DOHH2 (cell line): ENCODE measurements around the gene MRTFA.
"Not testable (repeated sequence)": the region's sequence is repeated elsewhere in the genome, so short reads cannot be mapped to it uniquely, and the experiment has no call there.

Experiments used
- H3F3A ChIP-seq: fragments of 200-600 bp; sonication (generic), shearing (Covaris generic); 2 replicates; pipeline ENCODE4 v1.6.0; 2016; ENCODE audit warnings: antibody characterized with exemption, mild to moderate bottlenecking; ENCODE audit not compliant: control insufficient read depth, insufficient read depth
- H3K27ac ChIP-seq: fragments of 200-600 bp; sonication (generic); 2 replicates; pipeline ENCODE4 v1.5.1; 2014; ENCODE audit warnings: low read depth, mild to moderate bottlenecking, low read length, moderate library complexity
- H3K27me3 ChIP-seq: fragments of 200-600 bp; sonication (generic); 2 replicates; pipeline ENCODE4 v1.6.1; 2014; ENCODE audit warnings: mild to moderate bottlenecking, low read length, mixed read lengths; ENCODE audit not compliant: control insufficient read depth
- H3K36me3 ChIP-seq: fragments of 200-600 bp; sonication (generic); 2 replicates; pipeline ENCODE4 v1.6.1; 2014; ENCODE audit warnings: mild to moderate bottlenecking, low read length, moderate library complexity, mixed read lengths; ENCODE audit not compliant: control insufficient read depth
- H3K4me1 ChIP-seq: fragments of 200-600 bp; sonication (generic); 2 replicates; pipeline ENCODE4 v1.6.1; 2014; ENCODE audit warnings: mild to moderate bottlenecking, low read length, mixed read lengths; ENCODE audit not compliant: control insufficient read depth
- H3K4me2 ChIP-seq: fragments of 200-600 bp; sonication (generic); 2 replicates; pipeline ENCODE4 v1.6.0; 2014; ENCODE audit warnings: mild to moderate bottlenecking, low read length, moderate library complexity
- H3K4me3 ChIP-seq: fragments of 200-600 bp; sonication (generic); 2 replicates; pipeline ENCODE4 v1.5.1; 2014; ENCODE audit warnings: mild to moderate bottlenecking, low read length, mixed read lengths
- H3K79me2 ChIP-seq: fragments of 200-600 bp; sonication (generic); 2 replicates; pipeline ENCODE4 v1.6.1; 2014; ENCODE audit warnings: mild to moderate bottlenecking, low read length, mixed read lengths; ENCODE audit not compliant: control insufficient read depth
- H3K9me2 ChIP-seq: fragments of 200-600 bp; sonication (generic); replicated peaks from 2 replicates; pipeline ENCODE4 v1.6.1; 2014; ENCODE audit warnings: mild to moderate bottlenecking, low read length, mixed read lengths; ENCODE audit not compliant: control insufficient read depth
- H3K9me3 ChIP-seq: fragments of 200-600 bp; sonication (generic); 2 replicates; pipeline ENCODE4 v1.6.1; 2014; ENCODE audit warnings: antibody characterized with exemption, low read length, mixed read lengths; ENCODE audit not compliant: control insufficient read depth, insufficient read depth
- H4K20me1 ChIP-seq: fragments of 200-600 bp; sonication (generic); 2 replicates; pipeline ENCODE4 v1.6.0; 2014; ENCODE audit warnings: low read depth, mild to moderate bottlenecking, antibody characterized with exemption, low read length, moderate library complexity; ENCODE audit not compliant: control insufficient read depth, insufficient read depth
- EZH2phosphoT487 ChIP-seq: fragments of 200-600 bp; sonication (generic); IDR thresholded peaks from 2 replicates; pipeline ENCODE4 v1.6.1; 2017; ENCODE audit warnings: borderline replicate concordance, mild to moderate bottlenecking, antibody characterized with exemption, low read length, moderate library complexity, mixed read lengths
- TF ChIP-seq, protein P1 (sequence below): fragments of 200-600 bp; sonication (generic); IDR thresholded peaks from one replicate; pipeline ENCODE4 v1.5.1; 2014; ENCODE audit warnings: antibody characterized with exemption, mild to moderate bottlenecking, low read depth, low read length; ENCODE audit not compliant: poor library complexity, severe bottlenecking

Gene MRTFA

DNA sequence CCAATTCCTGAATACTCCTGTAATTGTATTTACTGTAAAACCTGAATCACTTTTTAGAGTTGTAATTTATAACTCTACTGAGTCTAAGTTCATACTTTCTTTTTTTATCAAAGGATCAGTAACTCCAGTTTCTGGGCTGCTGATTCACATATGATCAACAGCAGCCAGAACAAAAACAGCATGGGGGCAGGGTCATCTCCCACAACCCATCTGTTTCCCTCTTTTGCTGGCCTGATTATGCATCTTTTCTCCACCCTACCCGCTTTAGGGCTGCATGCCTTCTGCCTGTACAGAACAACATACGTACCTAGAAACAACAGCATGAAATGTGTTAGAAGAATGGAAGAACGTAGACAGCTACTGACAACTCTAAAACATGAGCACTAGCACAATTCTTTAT is 76.0 kb downstream of the MRTFA start:
- H3K36me3 ChIP-seq, result 0 out of 2 replicates have a peak, but pooled peaks cover 6% of the 10 kb centered on the region
- H3K4me2 ChIP-seq, result no peak overlapping the region
- H3K4me1 ChIP-seq, result peaks cover 6% of the 10 kb centered on the region
- H3K79me2 ChIP-seq, result peaks cover 35% of the 10 kb centered on the region
- H4K20me1 ChIP-seq, result no peaks in the 10 kb centered on the region; the same call in 1 of the 2 replicates
- no peak overlapping the region for H3K4me3 ChIP-seq
- H3K9me3 ChIP-seq, result no peaks in the 10 kb centered on the region
- TF ChIP-seq EZH2phosphoT487, result no peak
- TF ChIP-seq, protein P1, sequence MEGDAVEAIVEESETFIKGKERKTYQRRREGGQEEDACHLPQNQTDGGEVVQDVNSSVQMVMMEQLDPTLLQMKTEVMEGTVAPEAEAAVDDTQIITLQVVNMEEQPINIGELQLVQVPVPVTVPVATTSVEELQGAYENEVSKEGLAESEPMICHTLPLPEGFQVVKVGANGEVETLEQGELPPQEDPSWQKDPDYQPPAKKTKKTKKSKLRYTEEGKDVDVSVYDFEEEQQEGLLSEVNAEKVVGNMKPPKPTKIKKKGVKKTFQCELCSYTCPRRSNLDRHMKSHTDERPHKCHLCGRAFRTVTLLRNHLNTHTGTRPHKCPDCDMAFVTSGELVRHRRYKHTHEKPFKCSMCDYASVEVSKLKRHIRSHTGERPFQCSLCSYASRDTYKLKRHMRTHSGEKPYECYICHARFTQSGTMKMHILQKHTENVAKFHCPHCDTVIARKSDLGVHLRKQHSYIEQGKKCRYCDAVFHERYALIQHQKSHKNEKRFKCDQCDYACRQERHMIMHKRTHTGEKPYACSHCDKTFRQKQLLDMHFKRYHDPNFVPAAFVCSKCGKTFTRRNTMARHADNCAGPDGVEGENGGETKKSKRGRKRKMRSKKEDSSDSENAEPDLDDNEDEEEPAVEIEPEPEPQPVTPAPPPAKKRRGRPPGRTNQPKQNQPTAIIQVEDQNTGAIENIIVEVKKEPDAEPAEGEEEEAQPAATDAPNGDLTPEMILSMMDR, result no peak
- no peaks in the 10 kb centered on the region for H3K9me2 ChIP-seq
- no peaks in the 10 kb centered on the region for H3F3A ChIP-seq
- H3K27me3 ChIP-seq, result no peaks in the 10 kb centered on the region
- H3K27ac ChIP-seq, result no peak overlapping the region

- Histone ChIP-seq H3K27ac (no peak overlapping the region), H3K27me3 (no peaks in the 10 kb centered on the region), H3K79me2 (peaks cover 30% of the 10 kb centered on the region), H3K9me2 (no peaks in the 10 kb centered on the region), H3F3A (no peaks in the 10 kb centered on the region), H3K36me3 (peaks cover 15% of the 10 kb centered on the region), H3K4me1 (peaks cover 17% of the 10 kb centered on the region), H4K20me1 (no peaks in the 10 kb centered on the region; the same call in 1 of the 2 replicates), H3K4me3 (no peak overlapping the region), H3K4me2 (no peak overlapping the region), H3K9me3 (no peaks in the 10 kb centered on the region; the same call in 1 of the 2 replicates)
- TF ChIP-seq, protein P1, result no peak
- TF ChIP-seq EZH2phosphoT487, result no peak
Observed at GRCh38 chr22:40557972-40558371, 78.5 kb downstream of the MRTFA start.

DNA sequence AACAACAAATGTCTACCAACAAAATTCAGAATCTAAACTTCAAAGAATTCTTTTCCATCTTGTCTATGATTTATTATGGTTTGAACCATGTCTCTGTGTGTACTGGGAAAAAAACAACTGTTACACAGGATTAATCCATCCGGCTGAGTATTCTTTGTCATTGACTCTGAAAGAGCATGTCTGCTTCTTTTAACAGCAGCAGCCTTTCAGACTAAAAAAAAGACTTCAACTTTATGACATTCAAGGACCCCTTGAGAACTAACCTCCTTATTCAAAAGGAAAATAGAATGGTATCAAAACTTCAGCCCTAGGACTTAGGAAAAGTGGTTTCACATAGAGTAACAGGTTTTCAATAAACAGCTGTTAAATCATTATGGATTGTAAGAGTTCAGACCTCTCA is 79.9 kb downstream of the MRTFA start:
- Histone ChIP-seq H3K79me2 (peaks cover 26% of the 10 kb centered on the region), H3K4me2 (no peak overlapping the region), H3K36me3 (peaks cover 27% of the 10 kb centered on the region), H3K9me3 (no peaks in the 10 kb centered on the region; the same call in 1 of the 2 replicates), H3K27ac (no peak overlapping the region), H3K9me2 (no peaks in the 10 kb centered on the region), H3K27me3 (no peaks in the 10 kb centered on the region), H3K4me1 (peaks cover 20% of the 10 kb centered on the region), H3F3A (no peaks in the 10 kb centered on the region), H4K20me1 (no peaks in the 10 kb centered on the region; the same call in 1 of the 2 replicates), H3K4me3 (no peak overlapping the region)
- TF ChIP-seq, protein P1, result no peak
- TF ChIP-seq EZH2phosphoT487, result no peak

- H3K9me2 ChIP-seq, H3K4me3 ChIP-seq, H3K4me2 ChIP-seq, H4K20me1 ChIP-seq, H3K27ac ChIP-seq, H3K9me3 ChIP-seq, H3K27me3 ChIP-seq, H3F3A ChIP-seq, H3K79me2 ChIP-seq: not testable (repeated sequence)
- Histone ChIP-seq H3K4me1 (peaks cover 14% of the 10 kb centered on the region), H3K36me3 (peaks cover 25% of the 10 kb centered on the region)
Observed at GRCh38 chr22:40554023-40554422, 82.5 kb downstream of the MRTFA start.
